ENCODE results near the gene SMIM45.

The SMIM45 gene

GRCh38 chr22:41915786-41916493 is 36.0 kb upstream of the SMIM45 start:
- no peak for DNase-seq

GRCh38 chr22:41916745-41917358 is 35.1 kb upstream of the SMIM45 start:
- DNase-seq: no peak

GRCh38 chr22:41917375-41917902 is 34.5 kb upstream of the SMIM45 start:
- DNase-seq: no peak

- no peak for DNase-seq
These were observed 33.8 kb upstream of the SMIM45 start for GRCh38 chr22:41917903-41918791.

GRCh38 chr22:41919357-41920224 is 32.4 kb upstream of the SMIM45 start:
- DNase-seq: no peak

- no peak for DNase-seq
These were observed 31.5 kb upstream of the SMIM45 start for GRCh38 chr22:41920271-41920976.

- no peak for DNase-seq
These were observed 29.6 kb upstream of the SMIM45 start for GRCh38 chr22:41922328-41922727.

GRCh38 chr22:41922940-41923594 is 28.9 kb upstream of the SMIM45 start:
- DNase-seq: no peak

- no peak for DNase-seq
These were observed 28.2 kb upstream of the SMIM45 start for GRCh38 chr22:41923595-41924276.

- peak; percentile 27 for DNase-seq
These were observed 26.0 kb upstream of the SMIM45 start for GRCh38 chr22:41925783-41926460.

- DNase-seq: no peak
These were observed 24.1 kb upstream of the SMIM45 start for GRCh38 chr22:41927813-41928212.

GRCh38 chr22:41928593-41929417 is 23.1 kb upstream of the SMIM45 start:
- DNase-seq: no peak

- DNase-seq: no peak
These were observed 22.5 kb upstream of the SMIM45 start for GRCh38 chr22:41929418-41929810.

GRCh38 chr22:41931701-41932269 is 20.2 kb upstream of the SMIM45 start:
- no peak for DNase-seq

- DNase-seq: no peak
These were observed 19.6 kb upstream of the SMIM45 start for GRCh38 chr22:41932353-41932752.

- no peak for DNase-seq
These were observed 18.4 kb upstream of the SMIM45 start for GRCh38 chr22:41933411-41934177.

GRCh38 chr22:41934284-41935014 is 17.5 kb upstream of the SMIM45 start:
- DNase-seq: no peak
